NOMO-1 treated with DMSO at 0.1 percent for 48 hours (cell line): Measurements from ENCODE around the gene NR3C1.

Experiments used
- DNase-seq: peaks from one replicate; lab custom pipeline; 2025; ENCODE audit not compliant: unreplicated experiment; lab: John Stamatoyannopoulos, UW

Gene NR3C1

DNA sequence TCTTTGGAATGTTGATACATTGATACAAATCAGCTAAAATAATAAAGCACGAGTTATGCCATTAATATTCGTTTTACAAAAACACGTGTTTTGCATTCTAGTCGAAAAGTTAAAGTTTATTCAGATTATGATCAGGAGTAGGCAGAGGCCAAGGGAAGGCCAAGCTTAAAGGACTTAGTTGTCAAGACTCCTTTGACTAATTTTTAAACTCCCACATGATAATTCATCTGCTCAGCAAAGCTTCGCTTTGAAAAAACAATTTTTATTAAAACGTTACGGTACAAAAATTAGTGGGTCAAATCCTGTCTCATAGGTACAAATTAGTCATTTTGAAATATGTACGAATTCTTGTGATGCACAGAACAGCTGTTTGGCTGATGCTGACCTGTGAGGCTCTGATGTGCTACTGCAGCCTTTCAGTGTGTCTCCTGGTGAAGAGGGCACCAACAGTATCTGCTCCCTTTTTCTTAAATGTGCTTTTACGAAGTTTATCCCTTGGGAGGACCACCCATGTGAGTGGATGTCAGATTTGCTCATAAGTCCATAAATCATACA, 23.0 kb upstream of the NR3C1 start:
- DNase-seq, result no peak

DNA sequence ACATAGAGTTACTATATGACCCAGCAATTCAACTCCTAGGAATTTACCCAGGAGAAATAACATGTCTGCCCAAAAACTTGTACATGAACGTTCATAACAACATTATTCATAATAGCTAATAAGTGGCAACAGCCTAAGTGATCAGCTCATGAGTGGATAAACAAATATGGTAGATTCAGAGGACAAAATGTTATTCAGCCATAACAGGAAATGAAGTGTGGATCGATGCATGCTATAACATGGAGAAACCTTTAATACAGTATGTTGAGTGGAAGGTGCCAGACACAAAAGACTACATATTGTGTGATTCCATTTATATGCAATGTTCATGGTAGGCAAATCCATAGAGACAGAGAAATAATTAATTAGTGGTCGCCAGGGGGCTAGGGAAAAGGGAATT, 22.3 kb upstream of the NR3C1 start:
- no peak for DNase-seq

DNA sequence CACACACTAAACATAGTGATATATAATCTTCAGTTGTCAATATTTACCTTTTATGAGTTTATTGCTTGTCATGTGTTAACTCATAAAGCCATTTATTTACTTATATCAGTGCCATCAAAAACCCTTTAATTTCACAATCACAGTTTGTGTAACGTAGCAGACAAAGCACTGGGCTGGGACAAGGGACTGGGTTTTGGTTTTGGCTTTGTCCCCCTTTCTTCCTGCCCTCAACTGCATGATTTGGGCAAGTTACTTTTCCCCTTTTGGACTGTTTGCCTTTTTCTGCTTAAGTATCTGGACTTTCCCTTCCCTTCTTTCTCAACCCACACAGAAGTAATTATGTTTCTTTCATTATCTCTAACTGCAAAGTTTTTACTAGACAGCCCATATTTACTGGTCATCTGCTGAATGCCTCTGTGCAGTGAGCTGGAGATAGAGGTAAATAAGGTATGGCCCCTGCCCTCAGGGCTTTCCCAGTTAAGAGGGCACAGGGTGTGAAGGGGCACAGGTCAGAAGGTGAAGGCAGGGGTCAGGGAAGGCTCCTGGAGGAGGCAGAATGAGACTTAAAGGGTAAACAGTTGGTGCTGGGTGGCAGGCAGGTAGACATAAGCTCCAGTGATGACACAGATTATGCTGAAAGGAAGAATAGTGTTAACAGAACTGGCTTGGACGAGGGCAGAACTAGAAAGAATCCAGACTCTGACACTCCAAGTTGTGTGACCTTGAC, 14.8 kb upstream of the NR3C1 start:
- DNase-seq, result peak; percentile 45

DNA sequence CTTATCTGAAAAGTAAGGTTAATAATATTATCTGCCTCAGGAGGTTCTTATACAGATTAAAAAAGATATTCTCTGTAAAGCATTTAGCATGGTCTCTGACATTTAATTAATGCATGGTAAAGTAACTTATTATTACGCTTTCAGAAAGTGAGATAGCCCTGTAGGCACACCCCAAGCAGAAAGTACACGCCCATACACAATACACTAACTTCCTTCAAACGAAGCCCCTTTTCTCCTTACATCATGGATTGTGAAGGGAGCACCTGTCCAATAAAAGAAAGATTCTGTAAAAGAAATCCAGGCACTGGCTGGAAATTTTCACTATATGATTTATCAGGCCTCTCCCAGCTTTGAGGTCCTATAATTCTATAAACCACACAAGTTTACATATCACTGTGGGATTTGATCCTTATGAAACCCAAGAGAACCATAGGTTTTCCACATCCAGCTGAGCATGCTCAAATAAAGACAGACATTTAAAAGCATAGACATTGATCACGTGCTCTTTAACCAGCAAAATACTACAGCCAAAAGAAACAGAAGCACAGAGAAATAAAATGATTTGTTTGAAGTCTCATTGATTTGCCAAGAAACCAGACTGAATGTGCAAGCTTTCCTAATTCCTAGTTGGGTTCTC, 14.1 kb upstream of the NR3C1 start:
- DNase-seq, result no peak

DNA sequence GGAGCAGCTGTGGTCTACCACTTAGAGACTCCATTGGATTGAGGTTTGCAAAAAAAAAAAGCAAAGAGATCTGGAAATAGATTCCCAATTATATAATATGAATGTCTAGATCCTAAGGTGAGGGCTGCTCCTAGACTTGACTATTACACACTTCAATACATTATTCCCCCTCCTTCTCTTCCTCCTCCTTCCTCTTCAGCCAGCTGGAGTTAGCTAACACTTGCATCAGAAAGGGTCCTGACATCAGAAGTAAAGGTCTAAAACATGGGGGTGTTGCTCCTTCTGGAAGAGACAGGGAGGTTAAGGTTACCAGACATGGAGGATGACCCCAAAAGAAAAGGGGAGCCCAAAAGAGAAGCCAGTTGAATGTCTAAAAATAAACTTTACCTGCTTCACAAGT, 12.9 kb upstream of the NR3C1 start:
- DNase-seq, result no peak

DNA sequence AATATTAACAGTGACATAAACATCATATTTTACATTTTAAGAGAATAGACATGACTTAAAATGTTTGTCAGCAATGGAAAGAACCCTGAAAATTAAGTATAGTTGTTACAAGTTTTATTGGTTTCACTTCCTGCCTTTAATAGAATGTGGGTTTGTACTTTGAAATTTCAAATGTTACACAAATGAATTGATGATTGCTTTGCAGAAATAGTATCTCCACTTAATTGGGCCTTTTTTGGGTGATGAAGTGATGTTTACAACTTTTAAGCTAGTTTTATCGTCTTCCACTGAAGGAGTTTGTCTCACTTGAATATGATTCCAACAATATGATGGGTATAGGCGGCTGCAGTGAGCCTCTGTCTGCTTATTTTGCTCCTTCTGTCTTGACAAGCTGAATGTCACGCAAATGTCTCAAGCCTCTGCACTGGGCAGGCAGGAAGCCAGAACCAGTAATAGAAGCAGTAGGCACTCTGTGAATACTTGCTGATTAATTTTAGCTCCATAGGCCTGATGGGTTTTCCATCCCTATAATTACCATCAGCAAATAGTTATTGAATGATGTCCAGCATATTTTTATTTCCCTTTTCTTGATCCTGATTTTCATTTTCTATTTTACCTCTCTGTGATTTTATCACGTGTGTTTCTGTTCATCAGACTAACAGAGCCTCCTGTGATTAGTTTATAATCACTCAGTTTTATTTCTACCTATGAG, 10.6 kb upstream of the NR3C1 start:
- peak; percentile 50 for DNase-seq

DNA sequence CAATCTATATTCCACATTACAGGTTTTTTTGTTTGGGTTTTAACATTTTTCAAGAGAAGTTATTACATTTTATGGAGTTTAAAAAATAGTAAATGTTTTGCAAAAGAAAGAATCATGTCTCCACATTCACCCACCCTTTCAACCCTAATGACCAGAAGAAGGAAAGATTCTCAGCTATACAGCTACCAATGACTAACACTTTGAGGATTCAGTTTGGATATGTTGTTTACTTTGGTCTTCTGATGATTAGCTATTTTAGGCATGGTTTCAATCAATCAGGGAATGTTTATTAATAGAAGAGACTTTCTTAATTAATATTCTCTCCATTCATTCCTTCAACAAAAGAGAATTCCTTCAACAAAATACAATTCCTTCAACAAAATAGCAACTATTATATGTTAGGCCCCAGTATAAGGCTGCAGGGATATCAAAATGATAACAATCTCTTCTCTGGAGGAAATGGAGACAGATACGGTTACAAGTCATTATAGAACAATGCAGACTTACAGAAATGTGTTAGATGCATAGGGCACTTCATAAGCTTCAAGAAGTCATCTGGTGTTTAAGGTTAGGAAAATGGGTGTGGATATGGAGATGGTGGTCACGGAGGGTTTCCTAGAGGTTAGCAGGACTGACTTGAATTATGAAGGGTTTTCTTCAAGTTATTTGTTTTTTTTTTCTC, 9.3 kb upstream of the NR3C1 start:
- no peak for DNase-seq

DNA sequence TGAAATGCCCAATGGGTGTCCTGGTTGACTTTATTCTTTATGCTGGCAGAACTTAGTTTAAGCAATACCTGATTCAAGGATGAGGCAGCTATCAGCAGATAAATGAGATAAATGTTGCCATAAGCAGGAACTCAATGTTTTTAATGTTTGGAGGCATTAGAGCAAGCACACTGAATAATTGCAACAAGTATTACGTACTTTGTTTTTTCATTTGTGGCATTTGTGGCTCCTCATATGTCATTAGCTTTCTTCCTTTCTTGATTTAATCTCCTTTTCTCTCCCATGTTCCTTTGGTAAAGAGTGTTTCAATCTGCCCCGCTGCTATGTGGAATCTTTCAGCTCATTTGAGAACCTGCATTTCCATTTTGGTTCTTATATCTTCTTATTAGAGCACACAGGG, 6.4 kb upstream of the NR3C1 start:
- no peak for DNase-seq

DNA sequence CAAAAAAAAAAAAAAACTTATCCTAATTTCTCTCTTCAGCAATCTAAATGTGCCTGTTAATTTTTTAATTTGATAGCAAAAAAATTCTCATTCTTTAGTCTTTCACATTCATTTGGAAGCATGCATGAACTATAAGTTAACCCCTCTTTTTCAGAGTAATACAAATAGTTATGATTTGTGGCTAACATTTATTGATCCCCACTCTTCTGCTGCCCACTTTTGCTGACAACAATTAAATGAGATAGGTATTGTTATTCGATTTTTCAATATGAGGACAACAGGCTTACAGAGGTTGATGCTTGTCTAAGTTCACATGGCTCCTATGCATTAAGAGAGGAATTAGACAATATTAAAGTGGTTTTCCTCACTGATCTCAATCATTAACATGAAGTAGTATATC, 2.9 kb upstream of the NR3C1 start:
- DNase-seq, result no peak

DNA sequence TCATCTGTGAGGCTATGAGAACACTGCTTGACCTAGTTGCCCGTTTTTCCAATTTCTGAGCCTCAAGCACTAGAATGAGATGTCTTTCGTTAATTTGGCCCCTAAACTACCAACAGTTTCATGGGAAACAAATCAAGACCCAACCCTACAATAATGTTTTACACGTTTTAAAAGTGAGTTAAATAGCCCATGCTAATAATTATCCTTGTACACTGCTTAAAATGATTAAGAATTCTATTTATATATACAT, 2.3 kb upstream of the NR3C1 start:
- no peak for DNase-seq

DNA sequence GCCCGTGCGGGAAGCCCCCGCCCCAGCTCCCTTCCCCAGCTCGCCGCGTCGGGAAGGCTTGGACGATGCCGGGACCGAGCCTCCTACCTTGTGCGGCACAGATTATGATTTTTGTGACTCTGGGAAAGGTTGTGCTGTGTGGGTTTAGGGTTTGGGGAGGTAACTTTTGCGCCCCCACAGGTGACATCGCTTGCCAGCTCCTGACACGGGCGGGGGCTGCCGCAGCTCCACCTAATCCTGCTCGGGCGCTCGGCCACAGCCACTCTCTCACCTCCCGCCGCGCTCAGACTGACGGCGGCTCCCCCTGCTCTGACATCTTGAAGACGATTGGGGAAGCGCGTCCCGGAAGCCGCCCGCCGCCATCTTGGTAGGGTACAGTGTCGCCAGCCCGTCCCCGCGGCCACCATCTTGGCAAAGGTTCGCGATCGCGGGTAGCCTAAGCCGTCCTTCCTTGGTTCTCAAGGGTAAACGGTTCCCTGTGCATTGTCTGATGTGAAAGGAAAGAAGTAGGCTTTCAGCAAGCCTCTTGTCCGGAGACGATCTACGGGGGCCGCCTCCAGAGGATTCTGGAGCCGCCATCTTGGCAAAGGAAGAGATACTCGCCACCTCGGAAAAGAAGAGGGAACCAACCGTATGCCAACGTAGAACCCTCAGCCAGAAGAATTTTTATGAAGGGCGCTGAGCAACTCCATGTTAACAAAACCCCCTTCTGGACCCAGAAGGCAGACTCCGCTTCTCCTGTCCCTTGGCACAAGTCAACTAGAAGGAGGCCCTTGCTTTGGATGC, 1.8 kb upstream of the NR3C1 start:
- DNase-seq, result peak; percentile 70

DNA sequence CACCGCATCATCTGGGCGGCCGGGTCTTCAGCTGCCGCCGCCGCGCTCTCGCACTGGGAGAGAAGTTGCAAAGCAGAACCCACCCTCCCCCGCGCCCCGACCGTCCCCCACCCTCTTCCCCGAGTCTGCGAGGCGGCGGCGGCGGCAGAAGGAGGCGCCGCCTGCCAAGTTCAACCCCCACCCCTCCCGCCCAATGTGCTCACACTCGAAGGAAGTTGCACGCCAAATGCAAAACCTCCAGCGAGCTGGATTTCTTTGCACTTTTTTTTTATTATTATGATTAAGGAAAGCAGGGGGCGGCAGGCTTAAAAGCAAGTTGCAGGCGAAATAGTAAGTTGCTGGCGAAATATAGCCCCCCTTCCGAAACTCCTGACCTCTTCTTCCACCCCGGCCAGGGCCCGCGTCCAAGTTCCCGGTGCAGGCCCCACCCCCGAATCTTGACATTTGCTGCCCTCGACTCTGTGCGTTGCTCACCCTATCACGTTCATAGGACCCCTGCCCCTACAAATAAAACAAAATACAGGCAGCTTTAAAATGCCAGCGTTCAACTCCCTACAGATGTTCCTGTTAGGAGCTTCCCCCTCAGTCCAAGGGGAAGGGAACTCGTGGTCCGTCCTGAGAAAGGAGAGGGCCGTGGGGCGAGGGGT, 1.1 kb upstream of the NR3C1 start:
- DNase-seq, result peak; percentile 85

DNA sequence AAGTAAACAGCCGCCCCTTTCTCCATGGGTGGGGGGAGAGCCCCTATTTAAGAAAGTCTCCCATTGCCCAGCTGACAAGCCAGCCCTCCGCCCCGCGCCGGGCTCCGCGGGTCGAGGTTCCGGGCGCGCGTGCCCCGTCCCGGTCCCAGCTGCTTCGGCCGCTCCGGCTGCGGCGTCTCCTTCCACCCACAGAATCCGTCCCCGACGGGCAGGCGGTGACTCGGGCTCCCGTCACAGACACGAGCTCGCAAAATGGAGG, 223 bp downstream of the NR3C1 start:
- no peak for DNase-seq

DNA sequence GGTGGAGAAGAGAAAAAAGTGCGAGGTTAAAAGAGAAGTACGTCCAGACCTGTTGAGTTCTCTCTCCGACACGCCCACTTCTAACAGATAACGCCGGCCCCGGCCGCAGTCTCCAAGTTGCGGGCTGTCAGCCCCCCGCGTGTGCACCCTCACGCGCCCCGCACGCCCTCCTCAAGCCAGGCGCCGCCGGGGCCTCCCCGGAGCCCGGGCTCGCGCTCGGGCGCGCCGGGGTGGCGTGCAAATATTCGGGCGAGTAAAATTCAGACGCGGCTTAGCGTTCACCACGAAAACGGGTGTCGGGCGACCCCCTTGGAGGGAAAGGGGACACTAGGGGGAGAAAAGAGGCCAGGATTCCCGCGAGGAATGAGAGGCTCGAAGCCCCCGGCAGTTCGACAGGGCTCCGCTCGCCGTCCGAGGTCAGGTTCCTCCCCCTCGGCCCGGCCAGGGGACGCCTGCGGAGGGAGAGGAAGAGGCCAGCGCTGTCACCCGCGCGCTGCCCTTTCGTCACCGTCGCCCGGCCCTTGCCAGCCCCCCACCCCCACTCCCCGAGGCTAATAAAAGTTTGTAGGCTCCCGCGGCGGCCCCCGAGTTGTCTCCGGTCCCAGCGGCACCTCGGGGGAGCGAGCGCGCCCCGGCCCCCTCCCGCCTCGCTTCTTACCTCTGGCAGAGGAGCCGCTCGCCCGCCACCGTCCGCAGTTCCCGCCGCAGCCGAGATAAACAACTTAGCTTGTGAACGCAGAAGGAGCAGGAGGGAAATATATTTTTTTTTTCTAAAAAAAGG, 743 bp downstream of the NR3C1 start:
- DNase-seq, result peak; percentile 75

DNA sequence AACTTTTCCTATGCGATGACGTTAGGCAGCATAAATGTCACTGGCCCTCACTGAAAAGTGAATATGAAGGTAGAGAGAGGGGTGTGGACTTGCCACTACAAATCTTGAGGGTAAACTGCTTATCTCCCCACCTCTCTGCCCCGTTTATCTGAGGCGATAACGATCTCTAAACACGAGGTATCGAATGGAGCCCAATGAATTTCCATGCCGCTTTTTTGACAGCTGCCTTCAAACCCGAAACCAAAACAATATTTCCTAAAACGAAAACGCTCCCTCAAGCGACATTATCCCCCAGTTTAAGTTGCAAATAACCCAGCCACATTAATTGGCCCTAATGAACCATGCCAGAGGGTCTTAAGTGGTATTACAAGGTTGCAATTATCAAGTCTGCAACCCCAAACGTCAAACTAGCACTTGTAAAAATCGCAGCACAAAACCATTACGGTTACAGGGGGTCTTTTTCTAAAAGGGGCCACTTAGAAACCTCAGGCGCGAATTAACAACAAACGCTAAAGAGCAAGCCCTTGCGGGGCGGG, 1.4 kb downstream of the NR3C1 start:
- no peak for DNase-seq

DNA sequence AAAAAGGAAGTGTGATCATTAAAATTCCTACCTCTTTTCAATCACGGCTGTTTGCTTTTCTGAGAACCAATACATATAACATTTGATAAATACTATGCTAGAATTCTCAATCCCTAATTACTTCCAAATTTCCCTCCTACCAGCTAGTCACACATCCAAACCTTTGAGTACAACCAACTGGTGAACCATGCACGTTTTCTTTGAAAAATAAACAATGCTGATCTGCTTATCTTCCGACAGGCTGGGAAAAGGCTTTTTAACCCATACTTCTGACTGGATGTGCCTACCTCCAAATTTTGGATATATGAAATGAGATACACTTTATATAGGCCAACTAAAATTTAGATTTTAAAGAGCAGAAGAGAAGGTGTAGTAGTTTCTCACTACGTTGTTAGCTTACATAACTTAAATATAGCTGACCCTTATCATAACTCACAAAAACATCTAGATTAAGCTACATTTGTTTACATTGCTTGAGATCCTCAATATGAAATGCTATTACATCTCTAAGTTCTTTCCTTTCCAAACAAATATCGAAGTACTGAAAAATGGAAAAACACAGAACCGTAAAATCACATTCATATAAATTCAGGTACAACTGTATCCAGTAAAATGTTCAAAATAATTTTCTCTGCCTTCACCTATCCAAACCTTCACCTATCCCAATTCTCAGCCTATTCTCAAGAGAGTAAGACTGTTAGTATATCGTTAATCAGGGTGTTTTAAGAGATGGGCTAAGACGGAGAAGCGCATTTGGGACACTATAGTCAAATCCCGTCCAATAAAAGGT, 2.1 kb downstream of the NR3C1 start:
- DNase-seq, result no peak

DNA sequence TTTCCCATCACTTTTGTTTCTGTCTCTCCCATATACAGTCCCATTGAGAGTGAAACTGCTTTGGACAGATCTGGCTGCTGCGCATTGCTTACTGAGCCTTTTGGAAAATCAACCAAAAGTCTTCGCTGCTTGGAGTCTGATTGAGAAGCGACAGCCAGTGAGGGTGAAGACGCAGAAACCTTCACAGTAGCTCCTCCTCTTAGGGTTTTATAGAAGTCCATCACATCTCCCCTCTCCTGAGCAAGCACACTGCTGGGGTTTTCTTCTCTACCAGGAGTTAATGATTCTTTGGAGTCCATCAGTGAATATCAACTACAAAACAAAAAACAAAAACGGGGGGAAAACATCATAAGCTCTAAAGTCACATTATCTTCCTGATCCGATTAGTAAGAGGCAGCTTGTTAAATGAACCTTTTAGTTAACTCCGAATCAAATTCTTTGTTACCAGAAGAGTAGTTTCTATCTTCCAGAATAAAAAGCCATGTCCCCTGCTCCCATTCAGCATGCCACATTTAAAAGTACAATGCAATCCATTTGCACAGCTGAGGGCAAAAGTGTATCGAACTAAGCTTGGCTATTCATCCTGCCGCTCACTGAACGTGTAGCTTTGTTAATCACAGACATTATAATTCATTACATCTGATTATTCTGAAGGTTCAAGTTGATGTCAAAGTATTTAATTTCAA, 2.8 kb downstream of the NR3C1 start:
- no peak for DNase-seq
